ENCODE results near the gene TAOK1.
"Not testable (repeated sequence)": the region's sequence is repeated elsewhere in the genome, so short reads cannot be mapped to it uniquely, and the experiment has no call there.

TAOK1 gene

GRCh38 chr17:29458066-29458465 is 67.9 kb downstream of the TAOK1 start:
- Histone ChIP-seq H3K9me3 (ENCODE audit: insufficient read depth, low read depth, low read length) (no peaks in the 10 kb centered on the region), H2AFZ (ENCODE audit: low read length) (no peak overlapping the region), H3K4me2 (ENCODE audit: low read depth, low read length, poor library complexity, severe bottlenecking) (no peak overlapping the region), H4K20me1 (ENCODE audit: insufficient read depth, low read length, poor library complexity, severe bottlenecking) (peaks cover 41% of the 10 kb centered on the region), H3K4me1 (ENCODE audit: insufficient read depth, low read length, poor library complexity, severe bottlenecking) (peaks cover 7% of the 10 kb centered on the region), H3K79me2 (ENCODE audit: insufficient read depth, low read length) (peaks cover 90% of the 10 kb centered on the region), H3K9ac (ENCODE audit: low read depth, low read length, poor library complexity, severe bottlenecking) (no peak overlapping the region), H3K4me3 (ENCODE audit: low read length, poor library complexity, severe bottlenecking) (no peak overlapping the region), H3F3A (ENCODE audit: low read depth) (no peaks in the 10 kb centered on the region), H3K36me3 (ENCODE audit: insufficient read depth, low read length) (peaks cover 40% of the 10 kb centered on the region; the same call in 1 of the 2 replicates), H3K9me2 (replicated peaks; ENCODE audit: low read depth, low read length) (no peaks in the 10 kb centered on the region), H3K27me3 (ENCODE audit: insufficient read depth, low read length, poor library complexity, severe bottlenecking) (no peaks in the 10 kb centered on the region)
- TF ChIP-seq EZH2phosphoT487 (IDR thresholded peaks at IDR 0.05; ENCODE audit: borderline replicate concordance) (no peak), CTCF (conservative IDR thresholded peaks at IDR 0.05; ENCODE audit: low read length) (no peak)

- Histone ChIP-seq H3K27me3 (ENCODE audit: insufficient read depth, low read length, poor library complexity, severe bottlenecking) (no peaks in the 10 kb centered on the region), H4K20me1 (ENCODE audit: insufficient read depth, low read length, poor library complexity, severe bottlenecking) (peaks cover 38% of the 10 kb centered on the region), H3K9me2 (replicated peaks; ENCODE audit: low read depth, low read length) (no peaks in the 10 kb centered on the region), H3K4me3 (ENCODE audit: low read length, poor library complexity, severe bottlenecking) (no peak overlapping the region), H3K36me3 (ENCODE audit: insufficient read depth, low read length) (peaks cover 40% of the 10 kb centered on the region), H3K9me3 (ENCODE audit: insufficient read depth, low read depth, low read length) (no peaks in the 10 kb centered on the region), H3K4me1 (ENCODE audit: insufficient read depth, low read length, poor library complexity, severe bottlenecking) (peaks cover 7% of the 10 kb centered on the region), H3K79me2 (ENCODE audit: insufficient read depth, low read length) (peaks cover 67% of the 10 kb centered on the region), H3K4me2 (ENCODE audit: low read depth, low read length, poor library complexity, severe bottlenecking) (no peak overlapping the region), H2AFZ (ENCODE audit: low read length) (no peak overlapping the region), H3K9ac (ENCODE audit: low read depth, low read length, poor library complexity, severe bottlenecking) (no peak overlapping the region), H3F3A (ENCODE audit: low read depth) (no peaks in the 10 kb centered on the region)
- no peak for TF ChIP-seq EZH2phosphoT487 (IDR thresholded peaks at IDR 0.05; ENCODE audit: borderline replicate concordance)
- no peak for TF ChIP-seq CTCF (conservative IDR thresholded peaks at IDR 0.05; ENCODE audit: low read length)
Observed at GRCh38 chr17:29461483-29462206, 71.5 kb downstream of the TAOK1 start.

- Histone ChIP-seq H3K9me3 (ENCODE audit: insufficient read depth, low read depth, low read length) (no peaks in the 10 kb centered on the region), H3K79me2 (ENCODE audit: insufficient read depth, low read length) (0 out of 2 replicates have a peak, but pooled peaks cover 2% of the 10 kb centered on the region), H3K4me1 (ENCODE audit: insufficient read depth, low read length, poor library complexity, severe bottlenecking) (no peaks in the 10 kb centered on the region), H3K9me2 (replicated peaks; ENCODE audit: low read depth, low read length) (no peaks in the 10 kb centered on the region), H2AFZ (ENCODE audit: low read length) (no peak overlapping the region), H3F3A (ENCODE audit: low read depth) (no peaks in the 10 kb centered on the region; the same call in 1 of the 2 replicates), H3K9ac (ENCODE audit: low read depth, low read length, poor library complexity, severe bottlenecking) (no peak overlapping the region), H4K20me1 (ENCODE audit: insufficient read depth, low read length, poor library complexity, severe bottlenecking) (no peaks in the 10 kb centered on the region), H3K4me3 (ENCODE audit: low read length, poor library complexity, severe bottlenecking) (no peak overlapping the region), H3K36me3 (ENCODE audit: insufficient read depth, low read length) (peaks cover 65% of the 10 kb centered on the region), H3K27me3 (ENCODE audit: insufficient read depth, low read length, poor library complexity, severe bottlenecking) (no peaks in the 10 kb centered on the region), H3K4me2 (ENCODE audit: low read depth, low read length, poor library complexity, severe bottlenecking) (no peak overlapping the region)
- TF ChIP-seq EZH2phosphoT487 (IDR thresholded peaks at IDR 0.05; ENCODE audit: borderline replicate concordance) (no peak), CTCF (conservative IDR thresholded peaks at IDR 0.05; ENCODE audit: low read length) (no peak)
Observed at GRCh38 chr17:29469276-29469675, 79.1 kb downstream of the TAOK1 start.

GRCh38 chr17:29473437-29473836 is 83.3 kb downstream of the TAOK1 start:
- H3F3A ChIP-seq (ENCODE audit: low read depth); H3K79me2 ChIP-seq (ENCODE audit: insufficient read depth, low read length); H4K20me1 ChIP-seq (ENCODE audit: insufficient read depth, low read length, poor library complexity, severe bottlenecking); H3K4me3 ChIP-seq (ENCODE audit: low read length, poor library complexity, severe bottlenecking); H3K9me2 ChIP-seq (replicated peaks; ENCODE audit: low read depth, low read length); H3K4me2 ChIP-seq (ENCODE audit: low read depth, low read length, poor library complexity, severe bottlenecking); H3K9ac ChIP-seq (ENCODE audit: low read depth, low read length, poor library complexity, severe bottlenecking); H3K9me3 ChIP-seq (ENCODE audit: insufficient read depth, low read depth, low read length); H3K4me1 ChIP-seq (ENCODE audit: insufficient read depth, low read length, poor library complexity, severe bottlenecking); H3K27me3 ChIP-seq (ENCODE audit: insufficient read depth, low read length, poor library complexity, severe bottlenecking); H2AFZ ChIP-seq (ENCODE audit: low read length): not testable (repeated sequence)
- peaks cover 63% of the 10 kb centered on the region for H3K36me3 ChIP-seq (ENCODE audit: insufficient read depth, low read length)
